Astrocyte of the cerebellum (primary cell): ENCODE results near the gene IFNLR1.

Experiments
- DNase-seq: peaks from one replicate; pipeline ENCODE4 v3.0.0-alpha.2; 2011; ENCODE audit warnings: low read depth
- H3K4me3 ChIP-seq: 2 replicates; pipeline ENCODE4 v1.5.1; 2011; ENCODE audit warnings: mild to moderate bottlenecking, low read depth, low read length, moderate library complexity
- CTCF ChIP-seq: IDR thresholded peaks from 2 replicates; pipeline ENCODE4 v1.5.1; 2012; ENCODE audit warnings: low read length, low read depth, moderate library complexity, mild to moderate bottlenecking; ENCODE audit errors: missing control alignments
- in situ Hi-C: cut with HindIII; loops from 2 replicates; pipeline ENCODE4 v1.10.0; 2017; ENCODE audit warnings: low sequenced_read_pairs

The IFNLR1 gene

GRCh38 chr1:24186993-24187790, at the start of gene IFNLR1:
IFNLR1 (minus strand) TSS chr1:24187289; CDS start chr1:24187248, 41 bp downstream.
- in situ Hi-C loops = no loop called here
- no peak for TF ChIP-seq CTCF
- peak within 1 kb of the TSS; percentile 42 for H3K4me3 ChIP-seq
- no peak for DNase-seq

- no peak for DNase-seq
- H3K4me3 ChIP-seq = no peak overlapping the region
- in situ Hi-C loops = no loop called here
- TF ChIP-seq CTCF = no peak
These were observed 49.1 kb upstream of the IFNLR1 start for GRCh38 chr1:24235921-24236788.

GRCh38 chr1:24233684-24234600, 46.9 kb upstream of the IFNLR1 start:
- DNase-seq = peak; percentile 52
- TF ChIP-seq CTCF = no peak
- in situ Hi-C loops = no loop called here
- no peak overlapping the region for H3K4me3 ChIP-seq

DNA sequence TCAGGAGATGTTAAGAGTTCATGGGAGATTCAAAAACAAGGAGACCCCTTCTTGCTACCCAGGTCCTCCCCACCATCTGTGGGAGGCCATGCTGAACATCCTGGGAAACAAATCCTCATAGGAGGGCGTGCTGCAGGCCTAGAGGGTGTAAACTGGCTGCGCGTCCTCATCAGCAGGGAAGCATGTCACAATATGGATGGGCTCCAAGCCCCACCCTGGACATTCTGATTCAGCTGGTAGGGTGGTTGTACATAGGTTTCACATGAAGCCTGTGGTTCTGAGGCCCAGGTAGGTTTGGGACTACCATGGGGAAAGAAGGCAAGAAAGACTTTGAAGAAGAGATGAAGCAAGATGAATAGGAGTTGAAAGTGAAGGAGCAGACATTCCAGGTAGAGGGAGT, 44.6 kb upstream of the IFNLR1 start:
- DNase-seq = no peak
- no peak overlapping the region for H3K4me3 ChIP-seq
- TF ChIP-seq CTCF = no peak
- in situ Hi-C loops = no loop called here

- in situ Hi-C loops = no loop called here
- no peak overlapping the region for H3K4me3 ChIP-seq
- TF ChIP-seq CTCF = no peak
- no peak for DNase-seq
These were observed 41.2 kb upstream of the IFNLR1 start for GRCh38 chr1:24228311-24228710.

DNA sequence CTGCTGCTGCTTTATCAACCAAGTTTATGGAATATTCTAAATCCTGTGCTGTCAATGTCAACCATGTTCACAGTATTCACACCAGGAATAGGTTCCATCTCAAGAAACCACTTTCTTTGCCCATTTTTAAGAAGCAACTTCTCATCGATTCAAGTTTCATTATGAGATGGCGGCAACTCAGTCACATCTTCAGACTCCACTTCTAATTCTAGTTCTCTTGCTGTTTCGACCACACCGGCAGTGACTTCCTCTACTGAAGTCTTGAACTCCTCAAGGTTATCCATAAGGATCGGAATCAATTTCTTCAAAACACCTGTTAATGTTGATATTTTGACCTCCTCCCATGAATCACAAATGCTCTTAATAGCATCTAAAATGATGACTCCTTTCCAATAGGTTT, 39.7 kb upstream of the IFNLR1 start:
- no peak for TF ChIP-seq CTCF
- no peak for DNase-seq
- H3K4me3 ChIP-seq = no peak overlapping the region
- in situ Hi-C loops = no loop called here
